Measurements from ENCODE around the gene LRMDA. TPM values are rescaled to one million over a fixed set of nuclear protein-coding genes. Genes with fewer than 3 reads are reported as not detected.

Gene LRMDA
- total RNA-seq, 1 donor from 2014 or later, result 0.96 TPM

GRCh38 chr10:76007667-76008181 lies 576.3 kb downstream of the LRMDA start:
- no peak overlapping the region for H3K27ac ChIP-seq
- H3K9me3 ChIP-seq, result no peaks in the 10 kb centered on the region
- no peaks in the 10 kb centered on the region for H3K36me3 ChIP-seq
- H3K4me1 ChIP-seq, result no peaks in the 10 kb centered on the region
- no peak for DNase-seq (ENCODE audit: low spot score in 2 of 2)
- no peaks in the 10 kb centered on the region for H3K27me3 ChIP-seq
- H3K4me3 ChIP-seq, result no peak overlapping the region
- TF ChIP-seq, protein P1, sequence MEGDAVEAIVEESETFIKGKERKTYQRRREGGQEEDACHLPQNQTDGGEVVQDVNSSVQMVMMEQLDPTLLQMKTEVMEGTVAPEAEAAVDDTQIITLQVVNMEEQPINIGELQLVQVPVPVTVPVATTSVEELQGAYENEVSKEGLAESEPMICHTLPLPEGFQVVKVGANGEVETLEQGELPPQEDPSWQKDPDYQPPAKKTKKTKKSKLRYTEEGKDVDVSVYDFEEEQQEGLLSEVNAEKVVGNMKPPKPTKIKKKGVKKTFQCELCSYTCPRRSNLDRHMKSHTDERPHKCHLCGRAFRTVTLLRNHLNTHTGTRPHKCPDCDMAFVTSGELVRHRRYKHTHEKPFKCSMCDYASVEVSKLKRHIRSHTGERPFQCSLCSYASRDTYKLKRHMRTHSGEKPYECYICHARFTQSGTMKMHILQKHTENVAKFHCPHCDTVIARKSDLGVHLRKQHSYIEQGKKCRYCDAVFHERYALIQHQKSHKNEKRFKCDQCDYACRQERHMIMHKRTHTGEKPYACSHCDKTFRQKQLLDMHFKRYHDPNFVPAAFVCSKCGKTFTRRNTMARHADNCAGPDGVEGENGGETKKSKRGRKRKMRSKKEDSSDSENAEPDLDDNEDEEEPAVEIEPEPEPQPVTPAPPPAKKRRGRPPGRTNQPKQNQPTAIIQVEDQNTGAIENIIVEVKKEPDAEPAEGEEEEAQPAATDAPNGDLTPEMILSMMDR (IDR thresholded peaks at IDR 0.05), result no peak
- intact Hi-C loops (cut with DNase I), result no loop called here

- Histone ChIP-seq H3K9me3 (no peaks in the 10 kb centered on the region), H3K4me1 (no peaks in the 10 kb centered on the region), H3K36me3 (no peaks in the 10 kb centered on the region), H3K27ac (no peak overlapping the region), H3K27me3 (no peaks in the 10 kb centered on the region), H3K4me3 (no peak overlapping the region)
- intact Hi-C loops (cut with DNase I), result no loop called here
- no peak for DNase-seq (ENCODE audit: low spot score in 2 of 2)
- TF ChIP-seq, protein P1 (IDR thresholded peaks at IDR 0.05), result no peak
Measured at GRCh38 chr10:76009531-76009930, 578.1 kb downstream of the LRMDA start.

GRCh38 chr10:76010703-76011102 lies 579.3 kb downstream of the LRMDA start:
- Histone ChIP-seq H3K4me1 (no peaks in the 10 kb centered on the region), H3K27ac (no peak overlapping the region), H3K9me3 (no peaks in the 10 kb centered on the region), H3K4me3 (no peak overlapping the region), H3K36me3 (no peaks in the 10 kb centered on the region), H3K27me3 (no peaks in the 10 kb centered on the region)
- no peak for DNase-seq (ENCODE audit: low spot score in 2 of 2)
- TF ChIP-seq, protein P1 (IDR thresholded peaks at IDR 0.05), result no peak
- intact Hi-C loops (cut with DNase I), result no loop called here

DNA sequence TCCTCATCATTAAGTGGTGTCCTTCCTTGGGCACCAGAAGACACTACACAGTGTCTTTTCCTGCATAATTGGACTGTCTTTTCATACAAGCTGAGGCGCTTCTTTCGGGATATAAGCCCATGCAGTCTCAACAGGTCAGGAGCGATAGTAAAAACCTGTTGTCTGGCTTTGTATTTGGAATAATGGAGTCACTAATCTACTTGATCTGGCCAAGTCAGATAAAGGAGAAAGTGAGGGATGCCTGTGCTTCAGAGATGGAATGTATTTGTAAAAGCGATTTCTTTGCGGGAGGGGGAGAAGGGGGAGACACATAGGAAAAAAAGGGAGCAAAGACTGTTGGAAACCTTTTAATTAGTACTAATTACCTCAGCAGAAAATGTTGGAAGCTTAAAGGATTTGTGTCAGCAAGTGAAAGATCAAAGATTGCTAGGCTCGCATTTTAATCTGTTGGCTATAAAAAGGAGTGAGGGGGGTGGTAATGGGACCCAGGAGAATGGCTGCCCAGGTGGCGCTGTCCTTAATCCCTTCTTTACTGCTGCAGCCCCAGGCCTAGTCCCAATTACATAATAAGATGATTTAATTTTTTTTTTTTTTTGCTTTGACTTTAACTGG lies 581.4 kb downstream of the LRMDA start:
- no peaks in the 10 kb centered on the region for H3K9me3 ChIP-seq
- no peaks in the 10 kb centered on the region for H3K27me3 ChIP-seq
- intact Hi-C loops (cut with DNase I), result no loop called here

GRCh38 chr10:76015245-76015644 lies 583.8 kb downstream of the LRMDA start:
- TF ChIP-seq, protein P1 (IDR thresholded peaks at IDR 0.05), result no peak

More for the DNA sequence above, 581.4 kb downstream of the LRMDA start:
- Histone ChIP-seq H3K36me3 (no peaks in the 10 kb centered on the region), H3K4me1 (no peaks in the 10 kb centered on the region), H3K4me3 (no peak overlapping the region), H3K27ac (no peak overlapping the region)
- TF ChIP-seq, protein P1 (IDR thresholded peaks at IDR 0.05), result no peak
- DNase-seq (ENCODE audit: low spot score in 2 of 2), result no peak

More at GRCh38 chr10:76015245-76015644, 583.8 kb downstream of the LRMDA start:
- Histone ChIP-seq H3K9me3 (no peaks in the 10 kb centered on the region), H3K36me3 (no peaks in the 10 kb centered on the region), H3K27me3 (no peaks in the 10 kb centered on the region), H3K4me1 (no peaks in the 10 kb centered on the region), H3K4me3 (no peak overlapping the region), H3K27ac (no peak overlapping the region)
- no peak for DNase-seq (ENCODE audit: low spot score in 2 of 2)
- intact Hi-C loops (cut with DNase I), result no loop called here

Data from ascending aorta (tissue), 2 donors.